SK-N-SH (cell line): ENCODE data around the gene GRIN2C. TPM values are rescaled to one million over a fixed set of nuclear protein-coding genes. Genes with fewer than 3 reads are reported as not detected.

Experiments
- CTCF ChIA-PET: fragments of 300-600, 350-600 bp; formaldehyde crosslinking; extraction: SDS; loops from one replicate; lab custom pipeline; 2021; lab: Yijun Ruan, JAX
- POLR2A ChIA-PET: fragments of 350-600 bp; sonication (Branson Sonifier 250); formaldehyde crosslinking; extraction: SDS; loops from one replicate; lab custom pipeline; 2020; ENCODE audit warnings: antibody characterized with exemption, inconsistent platforms; lab: Yijun Ruan, JAX
- DNase-seq: peaks from one replicate; pipeline ENCODE4 v3.0.0; 2012
- H2AFZ ChIP-seq: fragments of 200-600 bp; sonication (generic); 2 replicates; pipeline ENCODE4 v1.8.1; 2016; ENCODE audit warnings: antibody characterized with exemption, mild to moderate bottlenecking, low read depth
- H3F3A ChIP-seq: fragments of 200-600 bp; sonication (generic); replicated peaks from 2 replicates; pipeline ENCODE3; 2016; ENCODE audit warnings: antibody characterized with exemption, mild to moderate bottlenecking; ENCODE audit not compliant: insufficient read depth
- H3K27ac ChIP-seq, 2 experiments: fragments of 200-500 bp in 1 of 2; fragments of 200-600 bp in 1 of 2; sonication (Bioruptor generic) in 1 of 2; sonication (generic), shearing (Covaris generic) in 1 of 2; 2 replicates each; pipeline versions ENCODE4 v1.5.1 to v1.6.1; 2014 to 2016; ENCODE audit warnings: low read depth in 2 of 2, inconsistent platforms in 1 of 2, low read length in 1 of 2, mild to moderate bottlenecking in 1 of 2, mixed read lengths in 1 of 2
- H3K27me3 ChIP-seq: fragments of 200-600 bp; sonication (generic), shearing (Covaris generic); 2 replicates; pipeline ENCODE4 v1.6.1; 2016; ENCODE audit warnings: mixed run types; ENCODE audit not compliant: insufficient read depth
- H3K36me3 ChIP-seq, 2 experiments: fragments of 200-500 bp in 1 of 2; fragments of 200-600 bp in 1 of 2; sonication (Bioruptor generic) in 1 of 2; sonication (generic) in 1 of 2; replicated peaks in 1 of 2; 2 replicates each; pipeline versions ENCODE3 to v1.5.1; 2014 to 2016; ENCODE audit warnings: low read length in 1 of 2, mild to moderate bottlenecking in 1 of 2; ENCODE audit not compliant: insufficient read depth in 2 of 2, control insufficient read depth in 1 of 2
- H3K4me1 ChIP-seq, 2 experiments: fragments of 200-500 bp in 1 of 2; fragments of 200-600 bp in 1 of 2; sonication (Bioruptor generic) in 1 of 2; sonication (generic), shearing (Covaris generic) in 1 of 2; 2 replicates each; pipeline versions ENCODE4 v1.5.1 to v1.6.1; 2014 to 2016; ENCODE audit warnings: low read depth in 1 of 2, low read length in 1 of 2, mixed run types in 1 of 2; ENCODE audit not compliant: insufficient read depth in 2 of 2, control insufficient read depth in 1 of 2
- H3K4me2 ChIP-seq: fragments of 200-600 bp; sonication (generic), shearing (Covaris generic); 2 replicates; pipeline ENCODE4 v1.6.1; 2017; ENCODE audit warnings: mixed run types
- H3K4me3 ChIP-seq, 2 experiments: fragments of 200-500 bp in 1 of 2; fragments of 200-600 bp in 1 of 2; sonication (Bioruptor generic) in 1 of 2; sonication (generic), shearing (Covaris generic) in 1 of 2; 2 replicates each; pipeline versions ENCODE4 v1.5.1 to v1.8.1; 2014 to 2016; ENCODE audit warnings: low read depth in 2 of 2, inconsistent platforms in 1 of 2, low read length in 1 of 2, mild to moderate bottlenecking in 1 of 2, mixed read lengths in 1 of 2, moderate library complexity in 1 of 2
- H3K79me2 ChIP-seq: fragments of 200-600 bp; sonication (generic); 2 replicates; pipeline ENCODE4 v1.8.1; 2017; ENCODE audit warnings: mild to moderate bottlenecking; ENCODE audit not compliant: insufficient read depth
- H3K9ac ChIP-seq: fragments of 200-600 bp; sonication (generic); 2 replicates; pipeline ENCODE4 v1.6.1; 2017; ENCODE audit warnings: mixed run types
- H3K9me2 ChIP-seq: fragments of 200-600 bp; sonication (generic); 2 replicates; pipeline ENCODE4 v1.6.1; 2017; ENCODE audit warnings: mixed run types
- H3K9me3 ChIP-seq: fragments of 200-600 bp; sonication (generic); 2 replicates; pipeline ENCODE4 v1.6.1; 2017; ENCODE audit warnings: mixed run types, mild to moderate bottlenecking, moderate library complexity
- H4K20me1 ChIP-seq: fragments of 200-600 bp; sonication (generic); 2 replicates; pipeline ENCODE4 v1.6.1; 2017; ENCODE audit warnings: mild to moderate bottlenecking, mixed run types; ENCODE audit not compliant: insufficient read depth
- CHD2 ChIP-seq: fragments of 150-350 bp; IDR thresholded peaks from 2 replicates; pipeline ENCODE4 v1.6.1; 2018; ENCODE audit warnings: low read length; ENCODE audit not compliant: partially characterized antibody
- EZH2phosphoT487 ChIP-seq: fragments of 200-600 bp; sonication (generic); IDR thresholded peaks from 2 replicates; pipeline ENCODE4 v1.6.1; 2017; ENCODE audit warnings: low read depth, mixed run types, mild to moderate bottlenecking, antibody characterized with exemption, moderate library complexity, borderline replicate concordance
- FOXJ3 ChIP-seq: sonication (generic); formaldehyde crosslinking; IDR thresholded peaks from 2 replicates; pipeline ENCODE4 v1.5.1; 2020; ENCODE audit warnings: mild to moderate bottlenecking, missing genetic modification reagents
- GABPA ChIP-seq: IDR thresholded peaks from 2 replicates; pipeline ENCODE4 v1.4.0; 2012; ENCODE audit warnings: low read depth, mild to moderate bottlenecking
- PBX3 ChIP-seq: IDR thresholded peaks from 2 replicates; pipeline ENCODE4; 2012
- POLR2AphosphoS5 ChIP-seq: IDR thresholded peaks from 2 replicates; pipeline ENCODE4 v1.6.1; 2012; ENCODE audit warnings: low read depth, low read length
- REST ChIP-seq: IDR thresholded peaks from 2 replicates; pipeline ENCODE4 v1.6.1; 2012; ENCODE audit warnings: mild to moderate bottlenecking, low read depth, low read length, moderate library complexity
- SIN3A ChIP-seq: IDR thresholded peaks from 2 replicates; pipeline ENCODE4 v1.6.1; 2012; ENCODE audit warnings: low read depth, mild to moderate bottlenecking, low read length, moderate library complexity, borderline replicate concordance
- TAF1 ChIP-seq: IDR thresholded peaks from 2 replicates; pipeline ENCODE4 v1.6.1; 2012; ENCODE audit warnings: low read depth, mild to moderate bottlenecking, low read length, moderate library complexity, borderline replicate concordance
- TEAD4 ChIP-seq: IDR thresholded peaks from 2 replicates; pipeline ENCODE4 v1.4.0; 2012; ENCODE audit warnings: mild to moderate bottlenecking, borderline replicate concordance; ENCODE audit not compliant: insufficient read depth
- WGBS: methylation state at CpG from one replicate; pipeline ENCODE4 v1.1.6; 2017; ENCODE audit warnings: low lambda C conversion rate; 5-methylcytosine and 5-hydroxymethylcytosine counted together
- polyA plus RNA-seq, 3 experiments: library from polyadenylated mRNA; depleted of rRNA; stranded (reverse); fragments of >200 nt; gene quantifications; 2 replicates each; pipeline ENCODE4 v1.2.3, GENCODE V29; 2012

The GRIN2C gene
- polyA plus RNA-seq, 1 of the 3 experiments (the other 2 are of a cell fraction) = 0.39 TPM

GRCh38 chr17:74818291-74818938, 41.3 kb downstream of the GRIN2C start:
- CTCF ChIA-PET = interaction anchor here (0.7 to 98.1 kb wide), 4 partner anchors 8 to 41 kb away, joined by 3 to 3869 read pairs (median 38); partner anchors contain the start of genes FDXR and GRIN2C
- Histone ChIP-seq H3F3A (no peaks in the 10 kb centered on the region), H3K79me2 (no peaks in the 10 kb centered on the region), H3K4me3 (no peak overlapping the region), H3K9ac (no peak overlapping the region), H3K9me2 (no peaks in the 10 kb centered on the region), H3K36me3 (peaks cover 0 to 38% of the 10 kb centered on the region in 2 experiments), H3K4me2 (no peak overlapping the region), H2AFZ (no peak overlapping the region), H4K20me1 (no peaks in the 10 kb centered on the region), H3K9me3 (no peaks in the 10 kb centered on the region), H3K4me1 (no peaks in the 10 kb centered on the region; a peak in 2 of 4 replicates), H3K27ac (no peak overlapping the region), H3K27me3 (no peaks in the 10 kb centered on the region)
- TF ChIP-seq EZH2phosphoT487 (no peak), TAF1 (no peak), POLR2AphosphoS5 (no peak), FOXJ3 (no peak), GABPA (no peak), REST (no peak), TEAD4 (no peak), CHD2 (no peak), SIN3A (no peak)
- 97% methylated on average over 13 of the region's 16 CpGs for WGBS
- no peak for DNase-seq
- POLR2A ChIA-PET = interaction anchor here (0.7 kb wide), 1 partner anchor 332 kb away, joined by 5 read pairs; no protein-coding TSS in a partner anchor

GRCh38 chr17:74816905-74817620, 42.6 kb downstream of the GRIN2C start:
- Histone ChIP-seq H4K20me1 (no peaks in the 10 kb centered on the region), H3K79me2 (no peaks in the 10 kb centered on the region), H2AFZ (no peak overlapping the region), H3K4me3 (no peak overlapping the region), H3K4me1 (no peaks in the 10 kb centered on the region; a peak in 1 of 4 replicates), H3K27me3 (no peaks in the 10 kb centered on the region), H3K9ac (no peak overlapping the region), H3K9me2 (no peaks in the 10 kb centered on the region), H3K9me3 (no peaks in the 10 kb centered on the region), H3F3A (no peaks in the 10 kb centered on the region), H3K36me3 (peaks cover 0 to 33% of the 10 kb centered on the region in 2 experiments), H3K4me2 (no peak overlapping the region), H3K27ac (no peak overlapping the region)
- DNase-seq = no peak
- CTCF ChIA-PET = interaction anchor here (1.1 to 98.1 kb wide), 3 partner anchors 10 to 43 kb away, joined by 3 to 3869 read pairs (median 74); partner anchors contain the start of genes FDXR and GRIN2C
- POLR2A ChIA-PET = interaction anchor here (0.6 kb wide), 1 partner anchor 182 kb away, joined by 6 read pairs; no protein-coding TSS in a partner anchor
- WGBS = 87% methylated on average over 16 of the region's 18 CpGs
- no peak for TF ChIP-seq PBX3
